ENCODE measurements around the gene ZNF688. TPM values are rescaled to one million over a fixed set of nuclear protein-coding genes. Genes with fewer than 3 reads are reported as not detected.

Gene ZNF688
- total RNA-seq, 3 donors from 2014 or later (not counting 1 experiment from before 2014, with no cell fraction given) = 10.1 to 16.9 (median 16.5) TPM

DNA sequence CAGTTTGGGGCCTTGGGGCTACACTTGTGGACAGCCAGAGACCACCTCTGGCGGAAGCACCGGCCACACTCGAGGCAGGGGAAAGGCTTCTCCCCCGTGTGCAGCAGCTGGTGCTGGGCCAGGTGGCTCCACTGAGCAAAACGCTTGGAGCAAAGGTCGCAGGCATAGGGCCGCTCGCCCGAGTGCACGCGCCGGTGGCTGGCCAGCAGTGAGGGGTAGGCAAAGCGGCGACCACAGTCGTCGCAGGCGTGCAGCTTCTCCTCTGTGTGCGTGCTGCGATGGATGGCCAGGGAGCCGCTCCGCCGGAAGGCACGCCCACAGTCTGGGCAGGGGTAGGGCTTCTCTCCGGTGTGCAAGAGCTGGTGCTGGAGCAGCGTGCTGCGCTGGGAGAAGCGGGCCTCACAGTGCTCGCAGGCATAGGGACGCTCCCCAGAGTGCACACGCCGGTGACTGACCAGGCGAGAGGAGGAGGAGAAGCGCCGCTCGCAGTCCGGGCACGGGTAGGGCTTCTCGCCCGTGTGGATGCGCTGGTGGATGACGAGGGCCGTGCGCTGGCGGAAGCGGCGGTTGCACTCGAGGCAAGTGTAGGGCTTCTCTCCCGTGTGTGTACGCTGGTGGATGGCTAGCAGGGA lies 32.9 kb upstream of the ZNF688 start:
- 97% methylated on average over 49 of the region's 49 CpGs for WGBS (ENCODE audit: insufficient coverage)
- Histone ChIP-seq H3K4me3 (ENCODE audit: low read length) (no peak overlapping the region), H3K9me3 (ENCODE audit: control insufficient read depth, insufficient read depth, low read length) (no peaks in the 10 kb centered on the region), H3K4me1 (ENCODE audit: control insufficient read depth, insufficient read depth, low read length) (peaks cover 11% of the 10 kb centered on the region), H3K27ac (ENCODE audit: low read length) (no peak overlapping the region), H3K36me3 (ENCODE audit: control insufficient read depth, insufficient read depth, low read length) (peaks cover 26% of the 10 kb centered on the region), H3K27me3 (ENCODE audit: control insufficient read depth, insufficient read depth, low read length) (no peaks in the 10 kb centered on the region)
- Mint-ChIP-seq H3K9me3 (no peaks in the 10 kb centered on the region), H3K4me3 (no peak overlapping the region), H3K27ac (no peak overlapping the region), H3K36me3 (no peaks in the 10 kb centered on the region), H3K4me1 (peaks cover 0 to 8% of the 10 kb centered on the region in 2 donors), H3K27me3 (ENCODE audit: low read depth in 2 of 2) (no peaks in the 10 kb centered on the region)
- intact Hi-C loops (cut with micrococcal nuclease) = no loop called here
- DNase-seq = no peak
- no peak for ATAC-seq
- TF ChIP-seq, protein P1, sequence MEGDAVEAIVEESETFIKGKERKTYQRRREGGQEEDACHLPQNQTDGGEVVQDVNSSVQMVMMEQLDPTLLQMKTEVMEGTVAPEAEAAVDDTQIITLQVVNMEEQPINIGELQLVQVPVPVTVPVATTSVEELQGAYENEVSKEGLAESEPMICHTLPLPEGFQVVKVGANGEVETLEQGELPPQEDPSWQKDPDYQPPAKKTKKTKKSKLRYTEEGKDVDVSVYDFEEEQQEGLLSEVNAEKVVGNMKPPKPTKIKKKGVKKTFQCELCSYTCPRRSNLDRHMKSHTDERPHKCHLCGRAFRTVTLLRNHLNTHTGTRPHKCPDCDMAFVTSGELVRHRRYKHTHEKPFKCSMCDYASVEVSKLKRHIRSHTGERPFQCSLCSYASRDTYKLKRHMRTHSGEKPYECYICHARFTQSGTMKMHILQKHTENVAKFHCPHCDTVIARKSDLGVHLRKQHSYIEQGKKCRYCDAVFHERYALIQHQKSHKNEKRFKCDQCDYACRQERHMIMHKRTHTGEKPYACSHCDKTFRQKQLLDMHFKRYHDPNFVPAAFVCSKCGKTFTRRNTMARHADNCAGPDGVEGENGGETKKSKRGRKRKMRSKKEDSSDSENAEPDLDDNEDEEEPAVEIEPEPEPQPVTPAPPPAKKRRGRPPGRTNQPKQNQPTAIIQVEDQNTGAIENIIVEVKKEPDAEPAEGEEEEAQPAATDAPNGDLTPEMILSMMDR (IDR thresholded peaks at IDR 0.05) = no peak

- no peak for DNase-seq
- Mint-ChIP-seq H3K9me3 (no peaks in the 10 kb centered on the region), H3K4me3 (no peak overlapping the region), H3K27me3 (ENCODE audit: low read depth in 2 of 2) (no peaks in the 10 kb centered on the region), H3K4me1 (peaks cover 0 to 3% of the 10 kb centered on the region in 2 donors), H3K27ac (no peak overlapping the region), H3K36me3 (no peaks in the 10 kb centered on the region)
- ATAC-seq = no peak
- TF ChIP-seq, protein P1 (IDR thresholded peaks at IDR 0.05) = no peak
- Histone ChIP-seq H3K27ac (ENCODE audit: low read length) (no peak overlapping the region), H3K27me3 (ENCODE audit: control insufficient read depth, insufficient read depth, low read length) (no peaks in the 10 kb centered on the region), H3K4me1 (ENCODE audit: control insufficient read depth, insufficient read depth, low read length) (peaks cover 6% of the 10 kb centered on the region), H3K9me3 (ENCODE audit: control insufficient read depth, insufficient read depth, low read length) (no peaks in the 10 kb centered on the region), H3K36me3 (ENCODE audit: control insufficient read depth, insufficient read depth, low read length) (peaks cover 26% of the 10 kb centered on the region), H3K4me3 (ENCODE audit: low read length) (no peak overlapping the region)
- intact Hi-C loops (cut with micrococcal nuclease) = no loop called here
- 95% methylated on average over 7 of the region's 7 CpGs for WGBS (ENCODE audit: insufficient coverage)
Observed at GRCh38 chr16:30603945-30604315, 32.4 kb upstream of the ZNF688 start.

DNA sequence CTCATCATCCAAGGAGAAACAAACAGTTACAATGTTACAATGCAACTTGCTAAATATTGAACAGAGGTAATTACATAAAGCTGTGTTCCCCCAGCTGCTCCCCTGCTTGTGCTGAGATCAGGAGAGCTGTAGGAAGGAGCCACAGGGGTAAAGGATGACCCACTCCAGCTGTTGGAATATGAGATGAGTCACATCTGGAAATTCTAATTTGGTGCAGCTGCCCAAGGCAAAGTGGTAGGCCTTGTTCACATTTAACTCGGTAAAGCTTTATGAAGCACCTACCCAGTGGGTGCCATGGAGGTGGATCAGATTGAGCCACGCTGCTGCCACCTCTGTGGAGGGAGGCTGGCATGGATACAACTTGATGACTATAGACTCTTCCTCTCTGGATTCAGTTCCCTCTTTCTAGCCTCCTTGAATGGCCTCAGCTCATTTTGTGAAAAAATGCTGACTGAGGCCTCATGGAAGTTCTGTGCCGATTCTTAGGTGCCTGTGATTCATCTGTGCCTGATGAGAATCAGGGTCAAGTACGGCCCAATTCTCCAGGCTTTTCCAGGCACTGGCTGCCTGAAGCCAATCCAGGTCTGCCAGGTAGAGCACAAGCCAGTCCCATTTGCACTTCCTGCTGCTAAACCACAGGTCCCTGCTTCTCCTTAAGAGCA lies 31.2 kb upstream of the ZNF688 start:
- Mint-ChIP-seq H3K27me3 (ENCODE audit: low read depth in 2 of 2) (no peaks in the 10 kb centered on the region), H3K36me3 (no peaks in the 10 kb centered on the region), H3K27ac (no peak overlapping the region), H3K4me3 (no peak overlapping the region), H3K9me3 (no peaks in the 10 kb centered on the region), H3K4me1 (no peaks in the 10 kb centered on the region)
- H3K27ac ChIP-seq (ENCODE audit: low read length) = no peak overlapping the region
- H3K9me3 ChIP-seq (ENCODE audit: control insufficient read depth, insufficient read depth, low read length) = no peaks in the 10 kb centered on the region
- DNase-seq (no peak), ATAC-seq (no peak)
- WGBS (ENCODE audit: insufficient coverage) = 86% methylated on average over 4 of the region's 4 CpGs
- H3K4me1 ChIP-seq (ENCODE audit: control insufficient read depth, insufficient read depth, low read length) = peaks cover 3% of the 10 kb centered on the region
- no peaks in the 10 kb centered on the region for H3K27me3 ChIP-seq (ENCODE audit: control insufficient read depth, insufficient read depth, low read length)
- TF ChIP-seq, protein P1 (IDR thresholded peaks at IDR 0.05) = no peak
- peaks cover 26% of the 10 kb centered on the region for H3K36me3 ChIP-seq (ENCODE audit: control insufficient read depth, insufficient read depth, low read length)
- intact Hi-C loops (cut with micrococcal nuclease) = no loop called here
- H3K4me3 ChIP-seq (ENCODE audit: low read length) = no peak overlapping the region
